GM12878 (cell line): ENCODE data around the gene GLIPR2. TPM values are rescaled to one million over a fixed set of nuclear protein-coding genes. Genes with fewer than 3 reads are reported as not detected.

Experiments used
- ATF3 ChIP-seq: IDR thresholded peaks from 2 replicates; pipeline ENCODE4 v1.6.1; 2011; ENCODE audit warnings: low read depth, mild to moderate bottlenecking, low read length, moderate library complexity, borderline replicate concordance; ENCODE audit errors: extremely low read depth
- EGR1 ChIP-seq, 2 experiments: IDR thresholded peaks; 1 replicate in 1 of 2; 2 replicates in 1 of 2; pipeline ENCODE4 v1.6.1; 2011 to 2012; ENCODE audit warnings: low read depth in 2 of 2, low read length in 2 of 2, borderline replicate concordance in 1 of 2, mild to moderate bottlenecking in 1 of 2, moderate library complexity in 1 of 2
- HDAC6 ChIP-seq: fragments of 200-600 bp; sonication (generic); IDR thresholded peaks from one replicate; pipeline ENCODE4 v1.8.0; 2017; ENCODE audit warnings: antibody characterized with exemption; ENCODE audit not compliant: unreplicated experiment
- POLR2AphosphoS2 ChIP-seq: IDR thresholded peaks from 2 replicates; pipeline ENCODE4 v1.6.1; 2011; ENCODE audit warnings: low read depth, mild to moderate bottlenecking, low read length, improper control_type of control experiment, moderate library complexity
- YBX1 ChIP-seq: fragments of 450-650 bp; IDR thresholded peaks from 2 replicates; pipeline ENCODE4 v1.6.1; 2016; ENCODE audit warnings: antibody characterized with exemption
- ZNF24 ChIP-seq: fragments of 450-650 bp; IDR thresholded peaks from 2 replicates; pipeline ENCODE4 v1.6.1; 2017; ENCODE audit warnings: antibody characterized with exemption, mild to moderate bottlenecking
- polyA plus RNA-seq, 11 experiments: library from polyadenylated mRNA; depleted of rRNA in 4 of 11; unstranded in 6 of 11; stranded (reverse) in 5 of 11; fragments of >200 nt; fragmentation: Nextera tagmentation in 4 of 11; fragmentation: Illumina TruSeq in 1 of 11; extraction: Ambion mirVana in 4 of 11; extraction: Trizol in 1 of 11; gene quantifications; 1 replicate in 1 of 11; 2 replicates in 10 of 11; pipeline versions ENCODE4 v1.2.1 to v1.2.3, GENCODE V29; 2011 to 2016; ENCODE audit warnings: inconsistent platforms in 2 of 11, missing spikeins in 2 of 11, low read depth in 1 of 11
- total RNA-seq, 4 experiments: library from RNA; depleted of rRNA in 3 of 4; stranded (reverse); fragments of >200 nt in 3 of 4; fragmentation: Illumina TruSeq in 1 of 4; extraction: Trizol in 1 of 4; gene quantifications; 2 replicates each; pipeline versions ENCODE4 v1.2.1 to v1.2.3, GENCODE V29; 2013 to 2021
- TF ChIP-seq, protein P1 (sequence below): fragments of 450-650 bp; IDR thresholded peaks from 2 replicates; pipeline ENCODE4 v1.6.1; 2016; ENCODE audit warnings: mild to moderate bottlenecking, moderate library complexity, borderline replicate concordance

GLIPR2 gene
- total and polyA plus RNA-seq, 10 of the 15 experiments (the other 5 are each of a cell fraction or from before 2014, with no cell fraction given): 0.41 to 3.5 (median 2.2) TPM

GRCh38 chr9:36213387-36213786, 76.9 kb downstream of the GLIPR2 start (continued):
- TF ChIP-seq, protein P1, sequence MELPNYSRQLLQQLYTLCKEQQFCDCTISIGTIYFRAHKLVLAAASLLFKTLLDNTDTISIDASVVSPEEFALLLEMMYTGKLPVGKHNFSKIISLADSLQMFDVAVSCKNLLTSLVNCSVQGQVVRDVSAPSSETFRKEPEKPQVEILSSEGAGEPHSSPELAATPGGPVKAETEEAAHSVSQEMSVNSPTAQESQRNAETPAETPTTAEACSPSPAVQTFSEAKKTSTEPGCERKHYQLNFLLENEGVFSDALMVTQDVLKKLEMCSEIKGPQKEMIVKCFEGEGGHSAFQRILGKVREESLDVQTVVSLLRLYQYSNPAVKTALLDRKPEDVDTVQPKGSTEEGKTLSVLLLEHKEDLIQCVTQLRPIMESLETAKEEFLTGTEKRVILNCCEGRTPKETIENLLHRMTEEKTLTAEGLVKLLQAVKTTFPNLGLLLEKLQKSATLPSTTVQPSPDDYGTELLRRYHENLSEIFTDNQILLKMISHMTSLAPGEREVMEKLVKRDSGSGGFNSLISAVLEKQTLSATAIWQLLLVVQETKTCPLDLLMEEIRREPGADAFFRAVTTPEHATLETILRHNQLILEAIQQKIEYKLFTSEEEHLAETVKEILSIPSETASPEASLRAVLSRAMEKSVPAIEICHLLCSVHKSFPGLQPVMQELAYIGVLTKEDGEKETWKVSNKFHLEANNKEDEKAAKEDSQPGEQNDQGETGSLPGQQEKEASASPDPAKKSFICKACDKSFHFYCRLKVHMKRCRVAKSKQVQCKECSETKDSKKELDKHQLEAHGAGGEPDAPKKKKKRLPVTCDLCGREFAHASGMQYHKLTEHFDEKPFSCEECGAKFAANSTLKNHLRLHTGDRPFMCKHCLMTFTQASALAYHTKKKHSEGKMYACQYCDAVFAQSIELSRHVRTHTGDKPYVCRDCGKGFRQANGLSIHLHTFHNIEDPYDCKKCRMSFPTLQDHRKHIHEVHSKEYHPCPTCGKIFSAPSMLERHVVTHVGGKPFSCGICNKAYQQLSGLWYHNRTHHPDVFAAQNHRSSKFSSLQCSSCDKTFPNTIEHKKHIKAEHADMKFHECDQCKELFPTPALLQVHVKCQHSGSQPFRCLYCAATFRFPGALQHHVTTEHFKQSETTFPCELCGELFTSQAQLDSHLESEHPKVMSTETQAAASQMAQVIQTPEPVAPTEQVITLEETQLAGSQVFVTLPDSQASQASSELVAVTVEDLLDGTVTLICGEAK: no peak
- TF ChIP-seq HDAC6: no peak
- TF ChIP-seq ATF3: no peak
- no peak for TF ChIP-seq POLR2AphosphoS2
- no peak for TF ChIP-seq YBX1
- no peak for TF ChIP-seq EGR1 (IDR thresholded peaks at IDR 0.05; ENCODE audit: borderline replicate concordance in 1 of 2, low read depth in 2 of 2, low read length in 2 of 2)
- TF ChIP-seq ZNF24: no peak

Other genes starting within 250 kb of the GLIPR2 start
- gene HRCT1, start 230.5 kb upstream of the GLIPR2 start, total RNA-seq (2014; rRNA removed): not detected in 2 replicates
- not detected in 2 replicates for gene HRCT1, start 230.5 kb upstream of the GLIPR2 start, total RNA-seq (2014; rRNA removed; fragmentation: Illumina TruSeq; extraction: Trizol)
- not detected in 2 replicates for gene HRCT1, start 230.5 kb upstream of the GLIPR2 start, total RNA-seq (2021)
- not detected in 2 replicates for gene HRCT1, start 230.5 kb upstream of the GLIPR2 start, polyA plus RNA-seq (2011; rRNA removed)
- not detected in 2 replicates for gene HRCT1, start 230.5 kb upstream of the GLIPR2 start, polyA plus RNA-seq (2014; fragmentation: Illumina TruSeq; extraction: Trizol)
- not detected for gene HRCT1, start 230.5 kb upstream of the GLIPR2 start, polyA plus RNA-seq (2014; fragmentation: Nextera tagmentation; extraction: Ambion mirVana)
- not detected in 2 replicates for gene HRCT1, start 230.5 kb upstream of the GLIPR2 start, polyA plus RNA-seq (2014; rRNA removed)
- gene HRCT1, start 230.5 kb upstream of the GLIPR2 start, polyA plus RNA-seq (2016; fragmentation: Nextera tagmentation; extraction: Ambion mirVana): not detected
- gene SPAAR, start 227.2 kb upstream of the GLIPR2 start, total RNA-seq (2014; rRNA removed): not detected in 2 replicates
- gene SPAAR, start 227.2 kb upstream of the GLIPR2 start, total RNA-seq (2014; rRNA removed; fragmentation: Illumina TruSeq; extraction: Trizol): not detected in 2 replicates
- gene SPAAR, start 227.2 kb upstream of the GLIPR2 start, total RNA-seq (2021): not detected in 2 replicates
- not detected in 2 replicates for gene SPAAR, start 227.2 kb upstream of the GLIPR2 start, polyA plus RNA-seq (2011; rRNA removed)
- gene SPAAR, start 227.2 kb upstream of the GLIPR2 start, polyA plus RNA-seq (2014; fragmentation: Illumina TruSeq; extraction: Trizol): not detected in 2 replicates
- not detected for gene SPAAR, start 227.2 kb upstream of the GLIPR2 start, polyA plus RNA-seq (2014; fragmentation: Nextera tagmentation; extraction: Ambion mirVana)
- gene SPAAR, start 227.2 kb upstream of the GLIPR2 start, polyA plus RNA-seq (2014; rRNA removed): not detected in 2 replicates
- gene SPAAR, start 227.2 kb upstream of the GLIPR2 start, polyA plus RNA-seq (2016; fragmentation: Nextera tagmentation; extraction: Ambion mirVana): not detected
- not detected in 2 replicates for gene OR2S2, start 178.6 kb upstream of the GLIPR2 start, total RNA-seq (2014; rRNA removed)
- not detected in 2 replicates for gene OR2S2, start 178.6 kb upstream of the GLIPR2 start, total RNA-seq (2014; rRNA removed; fragmentation: Illumina TruSeq; extraction: Trizol)
- not detected in 2 replicates for gene OR2S2, start 178.6 kb upstream of the GLIPR2 start, total RNA-seq (2021)
- gene OR2S2, start 178.6 kb upstream of the GLIPR2 start, polyA plus RNA-seq (2011; rRNA removed): not detected in 2 replicates
- not detected in 2 replicates for gene OR2S2, start 178.6 kb upstream of the GLIPR2 start, polyA plus RNA-seq (2014; fragmentation: Illumina TruSeq; extraction: Trizol)
- not detected for gene OR2S2, start 178.6 kb upstream of the GLIPR2 start, polyA plus RNA-seq (2014; fragmentation: Nextera tagmentation; extraction: Ambion mirVana)
- gene OR2S2, start 178.6 kb upstream of the GLIPR2 start, polyA plus RNA-seq (2014; rRNA removed): not detected in 2 replicates
- gene OR2S2, start 178.6 kb upstream of the GLIPR2 start, polyA plus RNA-seq (2016; fragmentation: Nextera tagmentation; extraction: Ambion mirVana): not detected
- gene RECK, start 99.8 kb upstream of the GLIPR2 start, total RNA-seq (2014; rRNA removed): 0.06 TPM in 1 of 2 replicates, not detected in the other
- 0.13 TPM in 1 of 2 replicates, not detected in the other for gene RECK, start 99.8 kb upstream of the GLIPR2 start, total RNA-seq (2014; rRNA removed; fragmentation: Illumina TruSeq; extraction: Trizol)
- gene RECK, start 99.8 kb upstream of the GLIPR2 start, total RNA-seq (2021): 0.10 and 0.21 TPM in 2 replicates
- gene RECK, start 99.8 kb upstream of the GLIPR2 start, polyA plus RNA-seq (2011; rRNA removed): 0.15 and 0.20 TPM in 2 replicates
- 0.08 and 0.13 TPM in 2 replicates for gene RECK, start 99.8 kb upstream of the GLIPR2 start, polyA plus RNA-seq (2014; fragmentation: Illumina TruSeq; extraction: Trizol)
- gene RECK, start 99.8 kb upstream of the GLIPR2 start, polyA plus RNA-seq (2014; fragmentation: Nextera tagmentation; extraction: Ambion mirVana): under 1 TPM; 0.02 to 0.07 TPM
- 0.11 and 0.36 TPM in 2 replicates for gene RECK, start 99.8 kb upstream of the GLIPR2 start, polyA plus RNA-seq (2014; rRNA removed)
- gene RECK, start 99.8 kb upstream of the GLIPR2 start, polyA plus RNA-seq (2016; fragmentation: Nextera tagmentation; extraction: Ambion mirVana): under 1 TPM; 0.29 to 0.40 TPM
- not detected in 2 replicates for gene CCIN, start 32.7 kb downstream of the GLIPR2 start, total RNA-seq (2014; rRNA removed)
- not detected in 2 replicates for gene CCIN, start 32.7 kb downstream of the GLIPR2 start, total RNA-seq (2014; rRNA removed; fragmentation: Illumina TruSeq; extraction: Trizol)
- not detected in 2 replicates for gene CCIN, start 32.7 kb downstream of the GLIPR2 start, total RNA-seq (2021)
- not detected in 2 replicates for gene CCIN, start 32.7 kb downstream of the GLIPR2 start, polyA plus RNA-seq (2011; rRNA removed)
- gene CCIN, start 32.7 kb downstream of the GLIPR2 start, polyA plus RNA-seq (2014; fragmentation: Illumina TruSeq; extraction: Trizol): not detected in 2 replicates
- gene CCIN, start 32.7 kb downstream of the GLIPR2 start, polyA plus RNA-seq (2014; fragmentation: Nextera tagmentation; extraction: Ambion mirVana): not detected
- not detected in 2 replicates for gene CCIN, start 32.7 kb downstream of the GLIPR2 start, polyA plus RNA-seq (2014; rRNA removed)
- not detected for gene CCIN, start 32.7 kb downstream of the GLIPR2 start, polyA plus RNA-seq (2016; fragmentation: Nextera tagmentation; extraction: Ambion mirVana)
- gene CLTA, start 54.2 kb downstream of the GLIPR2 start, total RNA-seq (2014; rRNA removed): 150 and 174 TPM in 2 replicates
- 125 and 137 TPM in 2 replicates for gene CLTA, start 54.2 kb downstream of the GLIPR2 start, total RNA-seq (2014; rRNA removed; fragmentation: Illumina TruSeq; extraction: Trizol)
- 163 and 172 TPM in 2 replicates for gene CLTA, start 54.2 kb downstream of the GLIPR2 start, total RNA-seq (2021)
- gene CLTA, start 54.2 kb downstream of the GLIPR2 start, polyA plus RNA-seq (2011; rRNA removed): 171 and 182 TPM in 2 replicates
- gene CLTA, start 54.2 kb downstream of the GLIPR2 start, polyA plus RNA-seq (2014; fragmentation: Illumina TruSeq; extraction: Trizol): 114 and 165 TPM in 2 replicates
- gene CLTA, start 54.2 kb downstream of the GLIPR2 start, polyA plus RNA-seq (2014; fragmentation: Nextera tagmentation; extraction: Ambion mirVana): 100 to 1,000 TPM in 1 of 2 experiments, 10 to 100 TPM in 1; 49.0 to 103 TPM
- gene CLTA, start 54.2 kb downstream of the GLIPR2 start, polyA plus RNA-seq (2014; rRNA removed): 234 and 241 TPM in 2 replicates
- 100 to 1,000 TPM; 200 to 201 TPM for gene CLTA, start 54.2 kb downstream of the GLIPR2 start, polyA plus RNA-seq (2016; fragmentation: Nextera tagmentation; extraction: Ambion mirVana)
- gene GNE, start 121.7 kb downstream of the GLIPR2 start, total RNA-seq (2014; rRNA removed): 11.6 and 16.0 TPM in 2 replicates
- gene GNE, start 121.7 kb downstream of the GLIPR2 start, total RNA-seq (2014; rRNA removed; fragmentation: Illumina TruSeq; extraction: Trizol): 12.0 and 13.6 TPM in 2 replicates
- 11.8 and 13.1 TPM in 2 replicates for gene GNE, start 121.7 kb downstream of the GLIPR2 start, total RNA-seq (2021)
- gene GNE, start 121.7 kb downstream of the GLIPR2 start, polyA plus RNA-seq (2011; rRNA removed): 12.2 and 13.0 TPM in 2 replicates
- gene GNE, start 121.7 kb downstream of the GLIPR2 start, polyA plus RNA-seq (2014; fragmentation: Illumina TruSeq; extraction: Trizol): 12.9 and 13.9 TPM in 2 replicates
- 1 to 10 TPM; 4.1 to 6.0 TPM for gene GNE, start 121.7 kb downstream of the GLIPR2 start, polyA plus RNA-seq (2014; fragmentation: Nextera tagmentation; extraction: Ambion mirVana)
- 8.7 and 9.8 TPM in 2 replicates for gene GNE, start 121.7 kb downstream of the GLIPR2 start, polyA plus RNA-seq (2014; rRNA removed)
- gene GNE, start 121.7 kb downstream of the GLIPR2 start, polyA plus RNA-seq (2016; fragmentation: Nextera tagmentation; extraction: Ambion mirVana): 1 to 10 TPM; 6.4 to 6.7 TPM